Activated T-cell treated with anti-CD3 and anti-CD28 coated beads, Interleukin-2, amount 50 U/mL, for 24 hours (primary cell): ENCODE measurements around the gene TNFRSF1B.
"Not testable (repeated sequence)": the region's sequence is repeated elsewhere in the genome, so short reads cannot be mapped to it uniquely, and the experiment has no call there.

ENCODE experiments used
- DNase-seq: peaks from one replicate; pipeline ENCODE4 v3.0.0-alpha.2; 2020
- H3K27ac Mint-ChIP-seq: 2 replicates; pipeline ENCODE4 v1.8.0; 2020; ENCODE audit warnings: mild to moderate bottlenecking, mixed read lengths
- H3K27me3 Mint-ChIP-seq: 2 replicates; pipeline ENCODE4 v1.8.0; 2020; ENCODE audit warnings: mixed read lengths
- H3K36me3 Mint-ChIP-seq: 2 replicates; pipeline ENCODE4 v1.8.0; 2020; ENCODE audit warnings: low read depth, mixed read lengths
- H3K4me1 Mint-ChIP-seq: 2 replicates; pipeline ENCODE4 v1.8.0; 2020; ENCODE audit warnings: low read depth, mixed read lengths
- H3K4me3 Mint-ChIP-seq: 2 replicates; pipeline ENCODE4 v1.8.0; 2020; ENCODE audit warnings: mild to moderate bottlenecking, moderate library complexity, mixed read lengths
- H3K9me3 Mint-ChIP-seq: 2 replicates; pipeline ENCODE4 v1.8.0; 2020; ENCODE audit warnings: mixed read lengths

Gene TNFRSF1B

GRCh38 chr1:12215118-12215961 is 48.5 kb downstream of the TNFRSF1B start:
- no peaks in the 10 kb centered on the region for H3K9me3 Mint-ChIP-seq
- no peaks in the 10 kb centered on the region for H3K36me3 Mint-ChIP-seq
- H3K27me3 Mint-ChIP-seq, result no peaks in the 10 kb centered on the region
- peaks cover 10% of the 10 kb centered on the region for H3K4me1 Mint-ChIP-seq
- no peak for DNase-seq
- no peak overlapping the region for H3K27ac Mint-ChIP-seq
- H3K4me3 Mint-ChIP-seq, result no peak overlapping the region

GRCh38 chr1:12219800-12220199 is 53.0 kb downstream of the TNFRSF1B start:
- no peak overlapping the region for H3K4me3 Mint-ChIP-seq
- no peak overlapping the region for H3K27ac Mint-ChIP-seq
- no peaks in the 10 kb centered on the region for H3K27me3 Mint-ChIP-seq
- no peak for DNase-seq
- no peaks in the 10 kb centered on the region for H3K4me1 Mint-ChIP-seq
- peaks cover 5% of the 10 kb centered on the region for H3K9me3 Mint-ChIP-seq
- H3K36me3 Mint-ChIP-seq, result peaks cover 2% of the 10 kb centered on the region

- Mint-ChIP-seq H3K36me3 (peaks cover 2% of the 10 kb centered on the region), H3K27me3 (no peaks in the 10 kb centered on the region)
Measured at GRCh38 chr1:12220890-12221289, 54.1 kb downstream of the TNFRSF1B start.

DNA sequence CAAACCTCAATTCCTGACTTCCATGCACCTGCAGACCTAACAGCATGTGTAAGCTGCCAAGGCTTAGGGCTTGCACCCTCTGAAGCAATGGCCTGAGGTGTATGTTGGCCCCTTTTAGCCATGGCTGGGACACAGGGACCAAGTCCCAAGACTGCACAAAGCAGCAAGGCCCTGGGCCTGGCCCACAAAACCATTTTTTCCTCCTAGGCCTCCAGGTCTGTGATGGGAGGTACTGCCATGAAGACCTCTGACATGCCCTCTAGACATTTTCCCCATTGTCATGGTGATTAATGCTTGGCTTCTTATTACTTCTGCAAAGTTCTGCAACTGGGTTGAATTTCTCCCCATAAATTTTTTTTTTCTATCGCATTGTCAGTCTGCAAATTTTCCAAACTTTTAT is 55.9 kb downstream of the TNFRSF1B start:
- H3K27ac Mint-ChIP-seq, H3K4me3 Mint-ChIP-seq, H3K27me3 Mint-ChIP-seq, H3K9me3 Mint-ChIP-seq, DNase-seq, H3K4me1 Mint-ChIP-seq, H3K36me3 Mint-ChIP-seq: not testable (repeated sequence)

More at GRCh38 chr1:12220890-12221289, 54.1 kb downstream of the TNFRSF1B start:
- no peak overlapping the region for H3K4me3 Mint-ChIP-seq
- H3K9me3 Mint-ChIP-seq, result peaks cover 5% of the 10 kb centered on the region
- no peak for DNase-seq
- no peak overlapping the region for H3K27ac Mint-ChIP-seq
- no peaks in the 10 kb centered on the region for H3K4me1 Mint-ChIP-seq

DNA sequence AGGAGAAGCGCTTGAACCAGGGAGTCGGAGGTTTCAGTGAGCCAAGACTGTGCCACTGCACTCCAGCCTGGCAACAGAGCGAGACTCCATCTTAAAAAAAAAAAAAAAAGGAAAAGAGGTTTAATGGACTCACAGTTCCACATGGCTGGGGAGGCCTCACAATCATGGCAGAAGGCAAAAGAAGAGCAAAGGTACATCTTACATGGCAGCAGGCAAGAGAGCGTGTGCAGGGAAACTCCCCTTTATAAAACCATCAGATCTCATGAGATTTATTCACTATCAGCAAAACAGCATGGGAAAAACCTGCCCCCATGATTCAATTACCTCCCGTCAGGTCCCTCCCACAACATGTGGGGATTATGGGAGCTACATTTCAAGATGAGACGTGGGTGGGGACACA is 57.3 kb downstream of the TNFRSF1B start:
- H3K27me3 Mint-ChIP-seq, H3K4me3 Mint-ChIP-seq, H3K4me1 Mint-ChIP-seq, H3K27ac Mint-ChIP-seq, H3K36me3 Mint-ChIP-seq, H3K9me3 Mint-ChIP-seq, DNase-seq: not testable (repeated sequence)

GRCh38 chr1:12228979-12229378 is 62.2 kb downstream of the TNFRSF1B start:
- H3K4me1 Mint-ChIP-seq, result peaks cover 23% of the 10 kb centered on the region
- peaks cover 8% of the 10 kb centered on the region for H3K36me3 Mint-ChIP-seq
- H3K4me3 Mint-ChIP-seq, result peak overlapping the region; percentile 62

DNA sequence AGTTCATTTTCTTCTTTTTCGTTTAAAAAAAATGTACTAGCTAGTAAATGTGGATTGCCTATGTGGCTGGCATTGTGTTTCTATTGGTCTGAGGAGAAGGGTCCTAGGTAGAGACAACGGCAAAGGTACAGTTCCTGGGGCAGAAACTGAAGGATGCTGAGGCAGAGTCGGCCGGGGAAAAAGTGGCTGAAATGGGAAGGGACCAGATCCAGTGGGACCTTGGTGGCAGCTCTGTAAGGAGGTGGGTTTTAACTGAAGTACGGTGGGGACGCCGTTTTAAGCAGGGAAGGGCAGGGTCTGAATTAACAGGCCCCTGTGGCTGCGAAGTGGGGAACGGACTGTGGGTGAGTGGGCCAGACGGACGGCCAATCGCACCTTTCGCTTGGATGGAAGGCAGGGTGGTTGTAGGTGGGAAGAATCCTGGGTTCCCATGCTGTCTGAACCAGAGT is 62.6 kb downstream of the TNFRSF1B start:
- Mint-ChIP-seq H3K27ac (no peak overlapping the region), H3K4me1 (peaks cover 26% of the 10 kb centered on the region), H3K9me3 (no peaks in the 10 kb centered on the region), H3K4me3 (peak overlapping the region; percentile 62), H3K36me3 (peaks cover 12% of the 10 kb centered on the region), H3K27me3 (no peaks in the 10 kb centered on the region)
- DNase-seq, result no peak

More at GRCh38 chr1:12228979-12229378, 62.2 kb downstream of the TNFRSF1B start:
- Mint-ChIP-seq H3K27ac (no peak overlapping the region), H3K9me3 (no peaks in the 10 kb centered on the region), H3K27me3 (no peaks in the 10 kb centered on the region)
- no peak for DNase-seq

DNA sequence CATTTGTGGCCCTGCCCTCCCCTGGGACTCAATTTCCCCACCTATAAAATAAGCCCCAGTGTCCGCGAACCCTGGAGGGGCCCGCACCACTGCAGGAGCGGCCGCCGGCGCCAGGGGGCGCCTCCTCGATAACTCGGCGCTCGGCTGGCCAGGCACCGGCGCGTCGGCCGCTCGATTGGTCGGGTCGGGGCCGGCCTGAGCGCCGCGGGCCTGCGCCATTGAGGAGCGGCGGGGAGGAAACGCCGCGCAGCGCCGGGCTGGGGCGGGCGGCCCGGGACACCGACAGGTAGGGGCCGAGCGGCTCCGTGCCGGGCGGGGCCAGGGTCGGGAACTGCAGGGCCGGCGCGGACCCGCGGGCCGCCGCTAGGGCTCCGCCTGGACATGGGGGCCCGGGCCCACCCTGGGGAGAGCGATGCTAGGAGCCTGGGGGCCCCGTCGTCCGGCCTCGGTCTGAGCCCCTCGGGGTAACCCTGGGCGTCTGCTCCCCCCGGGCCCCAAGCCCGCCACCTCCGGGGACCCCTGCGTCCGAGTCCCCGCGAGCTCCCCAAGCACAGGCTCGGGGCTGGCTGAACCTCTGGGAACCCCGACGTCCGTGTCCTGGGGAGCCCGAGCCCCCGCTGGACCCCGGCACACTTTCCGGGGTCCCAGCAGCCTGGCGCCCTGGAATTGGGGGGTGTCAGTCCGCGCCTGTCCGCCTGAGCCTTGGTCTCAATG is 63.2 kb downstream of the TNFRSF1B start, which contains the start of gene VPS13D:
Gene VPS13D, plus strand, starts transcription at position 196 of the 714 bp plus-strand sequence. CDS start 4,237 bp downstream, outside the sequence.
- H3K9me3 Mint-ChIP-seq, result no peaks in the 10 kb centered on the region
- peak within 1 kb of the TSS; percentile 87 for H3K4me3 Mint-ChIP-seq
- peak; percentile 90 for DNase-seq
- peak within 1 kb of the TSS; percentile 85 for H3K27ac Mint-ChIP-seq
- H3K27me3 Mint-ChIP-seq, result no peaks in the 10 kb centered on the region
- H3K4me1 Mint-ChIP-seq, result peaks cover 29% of the 10 kb centered on the region
- peaks cover 15% of the 10 kb centered on the region for H3K36me3 Mint-ChIP-seq

GRCh38 chr1:12230549-12231275 is 63.9 kb downstream of the TNFRSF1B start:
- H3K27ac Mint-ChIP-seq, result peak overlapping the region; percentile 85
- peak; percentile 37 for DNase-seq

GRCh38 chr1:12231276-12231595 is 64.4 kb downstream of the TNFRSF1B start:
- Mint-ChIP-seq H3K4me3 (peak overlapping the region; percentile 87), H3K27me3 (no peaks in the 10 kb centered on the region), H3K36me3 (peaks cover 27% of the 10 kb centered on the region), H3K4me1 (peaks cover 37% of the 10 kb centered on the region), H3K27ac (peak overlapping the region; percentile 82), H3K9me3 (no peaks in the 10 kb centered on the region)
- no peak for DNase-seq

More at GRCh38 chr1:12230549-12231275, 63.9 kb downstream of the TNFRSF1B start:
- H3K4me3 Mint-ChIP-seq, result peak overlapping the region; percentile 87
- no peaks in the 10 kb centered on the region for H3K9me3 Mint-ChIP-seq
- peaks cover 32% of the 10 kb centered on the region for H3K4me1 Mint-ChIP-seq
- peaks cover 22% of the 10 kb centered on the region for H3K36me3 Mint-ChIP-seq
- no peaks in the 10 kb centered on the region for H3K27me3 Mint-ChIP-seq

- Mint-ChIP-seq H3K27ac (peak overlapping the region; percentile 53), H3K4me1 (peaks cover 41% of the 10 kb centered on the region), H3K4me3 (peak overlapping the region; percentile 45), H3K27me3 (no peaks in the 10 kb centered on the region), H3K36me3 (peaks cover 35% of the 10 kb centered on the region), H3K9me3 (no peaks in the 10 kb centered on the region)
- DNase-seq, result no peak
Measured at GRCh38 chr1:12232221-12232620, 65.4 kb downstream of the TNFRSF1B start.

GRCh38 chr1:12244078-12244477 is 77.3 kb downstream of the TNFRSF1B start:
- no peaks in the 10 kb centered on the region for H3K27me3 Mint-ChIP-seq
- no peak for DNase-seq
- H3K9me3 Mint-ChIP-seq, result no peaks in the 10 kb centered on the region
- H3K36me3 Mint-ChIP-seq, result peaks cover 64% of the 10 kb centered on the region
- H3K4me3 Mint-ChIP-seq, result no peak overlapping the region
- no peak overlapping the region for H3K27ac Mint-ChIP-seq
- H3K4me1 Mint-ChIP-seq, result peaks cover 8% of the 10 kb centered on the region

DNA sequence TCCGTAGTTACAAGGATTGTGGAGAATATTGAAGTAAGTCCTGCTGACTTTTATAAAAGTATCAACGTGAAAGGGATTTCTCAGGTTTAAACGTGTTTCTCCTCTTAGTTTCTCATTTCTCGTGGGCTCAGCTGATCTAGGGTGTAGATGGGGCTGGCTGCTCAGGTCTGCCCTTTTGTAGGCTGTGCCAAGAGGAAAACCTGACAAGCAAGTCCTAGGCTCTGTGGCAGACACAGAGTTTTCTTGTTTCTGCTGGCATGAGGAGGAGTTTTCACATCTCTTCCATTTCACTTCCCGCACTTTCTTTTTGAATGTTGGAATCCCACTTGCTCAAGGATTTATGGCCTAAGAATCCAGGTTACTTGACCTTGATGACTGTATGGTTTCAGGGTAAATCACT is 77.8 kb downstream of the TNFRSF1B start:
- Mint-ChIP-seq H3K27me3 (no peaks in the 10 kb centered on the region), H3K36me3 (peaks cover 67% of the 10 kb centered on the region), H3K9me3 (no peaks in the 10 kb centered on the region), H3K4me3 (no peak overlapping the region), H3K4me1 (peaks cover 5% of the 10 kb centered on the region), H3K27ac (no peak overlapping the region)
- no peak for DNase-seq

DNA sequence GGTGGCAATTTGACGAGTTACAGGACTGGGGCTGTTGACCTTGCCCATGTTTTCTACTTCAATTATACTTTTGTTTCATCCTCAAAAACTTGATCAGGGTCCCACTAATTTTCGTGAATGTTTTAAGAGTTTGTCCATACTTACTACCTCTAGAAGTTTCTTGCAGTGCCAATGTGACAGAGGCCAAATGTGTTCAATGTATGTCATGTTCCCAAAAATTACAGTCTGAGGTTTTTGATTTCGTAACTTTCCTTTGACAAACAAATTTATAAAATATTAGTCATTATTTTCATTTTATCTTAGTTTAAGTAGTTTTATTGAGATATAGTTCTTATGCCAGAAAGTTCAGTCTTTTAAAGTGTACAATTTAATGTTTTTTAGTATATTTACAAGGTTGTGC is 78.3 kb downstream of the TNFRSF1B start:
- no peaks in the 10 kb centered on the region for H3K9me3 Mint-ChIP-seq
- H3K4me1 Mint-ChIP-seq, result no peaks in the 10 kb centered on the region
- no peaks in the 10 kb centered on the region for H3K27me3 Mint-ChIP-seq
- no peak overlapping the region for H3K4me3 Mint-ChIP-seq
- H3K36me3 Mint-ChIP-seq, result peaks cover 70% of the 10 kb centered on the region
- no peak for DNase-seq
- no peak overlapping the region for H3K27ac Mint-ChIP-seq
